VCaP (cell line): ENCODE data around the gene WDR5B.

Experiments used
- H3K27ac ChIP-seq: fragments of 450-650 bp; 2 replicates; pipeline ENCODE4 v1.5.1; 2017
- CTCF ChIP-seq: fragments of 450-650 bp; conservative IDR thresholded peaks from 2 replicates; pipeline ENCODE4 v1.5.1; 2017; ENCODE audit warnings: mild to moderate bottlenecking, moderate library complexity

WDR5B gene

DNA sequence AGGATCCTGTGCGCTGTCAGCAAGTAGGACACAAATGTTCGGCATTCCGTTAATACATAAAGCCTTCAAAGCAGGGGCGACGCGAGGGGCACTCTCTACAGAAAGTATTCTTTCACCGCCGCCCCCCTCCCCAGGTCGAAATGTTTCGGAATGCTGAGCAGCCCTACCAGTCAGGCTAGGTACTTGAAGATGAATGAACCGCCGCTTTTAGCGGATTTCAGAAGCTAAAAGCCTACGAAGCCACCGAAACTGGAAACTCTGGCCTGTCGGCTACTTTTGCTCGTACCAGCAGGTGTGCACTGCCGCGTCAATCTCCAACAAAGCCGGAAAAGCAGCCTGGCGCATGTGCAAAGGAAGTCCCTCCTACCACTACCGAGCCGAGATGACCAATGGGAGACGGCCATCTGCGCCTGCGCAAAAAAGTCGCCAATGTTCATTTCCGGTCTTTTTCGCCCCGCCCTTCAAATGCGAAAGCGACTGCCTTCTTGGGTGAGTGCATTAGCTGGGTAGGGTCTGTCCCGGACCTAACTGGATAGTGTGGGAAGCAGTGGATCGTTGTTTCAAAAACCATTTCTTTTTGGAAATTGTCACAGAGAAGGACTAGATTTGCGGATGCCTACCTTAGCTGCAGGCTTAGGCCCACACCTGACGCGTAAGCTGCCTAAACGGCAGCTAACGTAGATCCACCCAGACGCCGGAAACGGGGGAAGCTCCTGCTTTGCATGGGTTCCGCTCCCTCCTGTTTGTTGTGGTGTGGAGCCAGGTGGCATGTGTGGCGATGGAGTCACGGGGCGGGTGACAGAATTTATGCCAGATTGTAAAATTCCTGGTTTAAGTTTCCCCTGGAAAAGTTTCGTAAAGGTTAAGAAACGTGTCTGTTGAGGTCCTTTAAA is at the start of gene WDR5B:
WDR5B (minus strand) TSS at position 301 of the 893 bp plus-strand sequence. CDS start 534 bp downstream, outside the sequence.
- H3K27ac ChIP-seq: peak within 1 kb of the TSS; percentile 96
- no peak; the same call in 1 of the 2 replicates for TF ChIP-seq CTCF

- no peak for TF ChIP-seq CTCF
- no peak overlapping the region for H3K27ac ChIP-seq
Measured at GRCh38 chr3:122464659-122465058, 48.8 kb upstream of the WDR5B start.

- no peak overlapping the region for H3K27ac ChIP-seq
Measured at GRCh38 chr3:122462406-122462805, 46.5 kb upstream of the WDR5B start.

GRCh38 chr3:122461806-122462205 is 45.9 kb upstream of the WDR5B start:
- TF ChIP-seq CTCF: no peak
- H3K27ac ChIP-seq: no peak overlapping the region

More at GRCh38 chr3:122462406-122462805, 46.5 kb upstream of the WDR5B start:
- TF ChIP-seq CTCF: no peak

DNA sequence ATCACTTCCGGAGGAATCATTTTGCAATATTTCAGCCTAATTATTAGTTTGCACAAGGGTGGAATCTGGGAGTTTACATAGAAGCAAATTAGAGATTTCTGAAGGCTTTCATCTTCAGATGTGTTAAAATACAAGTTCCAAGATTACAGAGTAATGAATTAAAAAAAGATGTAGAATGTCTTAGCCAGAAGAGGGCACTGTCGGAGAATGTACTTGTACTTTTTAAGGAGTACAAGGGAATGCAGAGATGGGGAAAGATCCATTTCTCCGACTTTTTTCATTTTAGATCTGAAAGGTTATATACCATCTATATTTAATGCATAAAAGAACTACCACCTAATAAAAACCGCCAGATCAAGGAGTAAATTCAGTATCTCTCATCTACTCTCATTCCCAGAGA is 43.1 kb upstream of the WDR5B start:
- H3K27ac ChIP-seq: peak overlapping the region; percentile 32; the same call in 1 of the 2 replicates

DNA sequence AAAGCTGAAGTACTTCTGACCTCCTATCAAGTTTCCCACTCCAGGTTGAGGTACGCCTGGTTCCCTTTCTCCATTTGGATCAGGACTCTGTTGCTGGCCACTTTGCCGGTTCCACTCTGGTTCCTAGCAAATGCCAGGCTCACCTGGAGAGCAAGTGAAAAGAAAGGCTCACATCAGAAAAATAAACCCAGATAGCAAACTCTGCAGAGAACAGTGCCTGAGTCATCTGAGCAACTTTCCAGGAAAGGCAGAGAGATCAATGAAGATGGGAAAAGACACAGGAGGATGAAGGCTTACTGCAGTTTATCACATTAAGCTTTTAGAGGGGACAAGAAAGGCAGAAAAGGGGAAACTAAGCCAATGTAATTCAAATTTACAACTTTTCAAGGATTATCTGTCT is 41.8 kb upstream of the WDR5B start:
- no peak overlapping the region for H3K27ac ChIP-seq
- no peak for TF ChIP-seq CTCF

More for the DNA sequence above, 43.1 kb upstream of the WDR5B start:
- TF ChIP-seq CTCF: peak; percentile 73

GRCh38 chr3:122456074-122456473 is 40.2 kb upstream of the WDR5B start:
- TF ChIP-seq CTCF: no peak
- no peak overlapping the region for H3K27ac ChIP-seq
